Activated CD8-positive, alpha-beta memory T cell treated with anti-CD3 and anti-CD28 coated beads, Interleukin-2, amount 50 U/mL, for 24 hours (primary cell): ENCODE data around the gene TMEM87A.

Experiments used
- DNase-seq: peaks from one replicate; pipeline ENCODE4 v3.0.0-alpha.2; 2020; ENCODE audit errors: extremely low read depth

Gene TMEM87A

DNA sequence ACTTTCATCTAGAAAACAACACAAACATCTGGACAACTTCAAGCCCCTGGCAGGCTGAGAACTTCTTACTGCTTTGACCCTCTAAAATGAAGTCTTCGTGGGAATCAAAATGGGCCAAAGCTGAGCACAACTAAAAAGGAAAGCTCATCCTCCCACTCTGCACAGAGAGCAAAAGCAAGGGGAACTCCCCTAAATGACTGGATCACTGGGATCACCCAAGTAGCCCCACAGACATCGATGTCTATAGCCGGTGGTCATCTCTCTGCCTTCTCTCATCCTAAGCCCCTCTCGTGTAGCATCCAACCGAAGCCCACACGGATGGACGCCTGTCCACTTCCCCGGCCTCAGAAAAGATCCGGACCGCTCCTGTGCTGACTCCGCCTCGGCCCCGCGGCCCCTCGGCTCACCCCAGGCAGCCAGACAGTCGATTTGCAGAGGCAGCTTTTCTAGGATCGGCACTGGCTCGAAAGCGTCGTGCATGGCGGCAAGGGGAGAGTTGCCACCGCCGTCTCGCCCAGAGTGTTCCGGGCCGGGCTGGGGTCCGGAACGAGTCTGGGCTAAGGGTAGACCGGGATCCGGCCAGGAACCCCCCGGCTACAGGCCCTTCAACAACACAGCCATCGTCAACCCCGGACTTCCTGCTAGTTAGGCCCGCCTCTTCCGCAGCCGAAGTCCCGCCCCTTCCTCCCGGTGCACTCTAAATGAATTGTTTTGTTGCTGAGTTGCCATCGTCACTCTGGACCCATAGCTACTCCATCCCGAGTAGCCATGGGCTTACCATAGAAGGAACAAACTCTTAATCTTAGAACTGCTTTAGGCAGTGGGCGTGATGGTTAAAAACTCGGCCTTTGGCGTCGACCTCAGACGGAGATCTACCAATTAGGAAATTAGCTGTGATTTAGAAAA, 65.3 kb downstream of the TMEM87A start, which contains the start of gene VPS39:
Gene VPS39 (minus strand): TSS at position 631 of the 906 bp plus-strand sequence. CDS start 151 bp downstream, at position 480.
- peak; percentile 62 for DNase-seq

DNA sequence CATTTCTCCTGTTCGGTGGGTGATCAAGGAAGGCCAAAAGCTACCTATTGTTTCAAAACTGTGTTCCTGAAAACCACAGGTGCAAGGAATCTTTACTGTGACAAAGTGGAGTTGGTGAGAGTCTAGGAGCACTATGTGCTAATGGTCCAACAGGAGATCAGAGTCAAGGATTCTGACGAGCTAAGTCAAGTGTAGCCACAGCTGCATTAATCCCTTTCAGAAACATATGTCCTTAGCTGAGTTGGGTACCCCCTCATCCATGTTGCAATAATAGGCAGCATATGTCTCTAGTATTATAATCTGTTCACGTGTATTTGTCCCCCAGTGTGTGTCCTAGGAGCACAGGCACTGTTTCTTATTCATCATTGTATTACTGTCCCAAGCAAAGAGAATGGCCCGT, 66.8 kb downstream of the TMEM87A start:
- no peak for DNase-seq

DNA sequence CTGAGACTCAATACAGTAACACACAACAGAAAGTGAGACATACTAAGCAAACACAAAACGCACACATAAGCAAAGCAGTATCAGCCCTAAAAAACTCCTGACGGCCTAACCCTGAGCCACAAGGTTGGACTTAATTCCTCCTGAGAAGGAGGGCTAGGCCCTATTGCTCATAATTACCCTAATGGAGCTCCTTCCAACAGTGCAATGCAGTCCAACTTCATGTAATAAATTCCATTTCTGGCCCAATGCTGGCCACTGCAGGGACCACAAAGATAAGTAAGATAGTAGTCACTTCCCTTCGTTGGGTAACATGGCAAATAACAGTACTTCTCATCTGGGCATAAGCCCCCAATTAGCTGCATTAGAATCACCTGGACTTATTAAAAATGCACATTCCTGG, 69.3 kb downstream of the TMEM87A start:
- no peak for DNase-seq

DNA sequence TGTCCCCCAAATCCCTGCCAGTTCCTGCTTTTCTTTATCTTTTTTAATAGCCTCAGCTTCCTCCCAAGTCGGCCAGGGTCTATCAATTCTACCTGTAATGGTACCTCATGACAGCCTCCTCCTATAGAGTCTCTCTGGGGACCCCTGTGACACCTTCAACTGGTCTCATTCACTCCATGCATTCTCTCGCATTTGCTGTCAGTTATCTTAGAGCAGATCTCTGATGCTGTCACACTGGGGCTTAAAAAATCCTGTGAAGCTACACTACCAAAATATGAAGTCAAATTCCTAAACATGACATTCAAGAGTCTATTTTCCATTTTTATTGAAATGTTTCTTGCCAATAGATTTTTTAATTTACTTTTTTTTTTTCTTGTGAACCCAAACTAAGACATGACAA, 70.6 kb downstream of the TMEM87A start:
- no peak for DNase-seq

DNA sequence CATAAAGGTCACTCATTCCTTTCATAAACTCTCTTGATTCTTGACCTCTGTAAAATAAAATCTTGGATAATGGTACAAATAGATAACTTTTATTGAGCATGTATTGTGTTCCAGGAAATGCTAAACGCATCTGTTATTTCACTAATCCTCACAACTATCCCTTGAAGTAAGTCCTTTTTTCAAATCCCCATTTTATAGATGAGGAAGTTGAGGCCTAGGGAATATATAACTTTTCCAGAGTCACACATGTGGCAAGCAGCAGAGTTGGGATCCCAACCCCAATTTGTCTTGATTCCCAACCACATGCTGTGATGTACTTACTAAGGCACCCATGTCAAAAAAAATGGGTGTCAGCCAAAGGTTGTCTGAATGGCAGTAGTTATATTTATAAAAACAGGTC, 71.4 kb downstream of the TMEM87A start:
- no peak for DNase-seq

DNA sequence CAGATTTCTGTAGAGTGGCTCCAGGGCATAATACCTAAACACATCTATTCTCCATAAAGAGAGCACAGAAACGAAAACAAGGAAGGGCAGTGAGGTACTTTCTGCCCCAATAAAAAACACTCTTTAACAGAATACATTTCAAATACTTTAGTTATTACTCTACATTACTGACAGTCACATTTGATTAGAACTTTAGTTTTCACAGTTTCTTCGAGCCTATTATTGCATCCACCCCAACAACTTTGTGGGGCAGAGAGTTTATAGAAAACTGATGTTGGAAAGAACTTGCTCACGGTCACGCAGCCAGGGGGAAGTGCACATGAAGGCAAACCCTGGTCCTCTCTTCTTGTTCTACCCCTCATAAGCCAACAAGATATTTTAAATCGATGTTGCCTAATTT, 74.1 kb downstream of the TMEM87A start:
- no peak for DNase-seq

DNA sequence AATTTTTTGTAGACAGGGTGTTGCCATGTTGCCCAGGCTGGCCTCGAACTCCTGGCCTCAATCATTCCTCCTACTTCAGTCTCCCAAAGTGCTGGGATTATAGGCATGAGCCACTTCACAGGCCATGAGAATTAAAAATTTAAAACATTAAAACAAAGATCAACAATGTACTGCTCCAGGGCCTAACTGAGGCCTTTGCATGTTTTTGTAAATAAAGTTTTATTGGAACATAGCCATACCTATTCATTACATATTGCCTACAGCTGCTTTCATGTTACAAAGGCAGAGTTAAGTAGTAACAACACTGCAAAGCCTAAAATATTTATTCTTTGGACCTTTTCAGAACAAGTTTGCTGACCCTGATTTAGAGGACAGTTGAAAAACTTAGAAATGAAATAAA, 74.7 kb downstream of the TMEM87A start:
- no peak for DNase-seq

DNA sequence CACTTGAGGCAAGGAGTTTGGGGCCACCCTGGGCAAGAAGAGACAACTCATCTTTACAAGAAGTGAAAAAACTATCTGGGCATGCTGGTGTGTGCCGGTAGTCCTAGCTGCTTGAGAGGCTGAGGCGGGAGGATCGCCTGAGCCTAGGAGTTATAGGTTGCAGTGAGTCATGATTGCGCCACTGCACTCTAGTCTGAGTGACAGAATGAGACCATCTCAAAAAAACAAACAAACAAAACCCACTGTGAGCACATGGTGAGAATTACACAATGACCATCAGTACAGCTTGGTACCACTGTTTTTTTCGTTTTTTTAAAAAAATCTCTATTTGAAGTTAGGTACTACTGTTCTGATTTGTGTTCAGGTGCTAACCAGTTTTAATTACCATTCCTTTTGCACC, 78.7 kb downstream of the TMEM87A start:
- no peak for DNase-seq

DNA sequence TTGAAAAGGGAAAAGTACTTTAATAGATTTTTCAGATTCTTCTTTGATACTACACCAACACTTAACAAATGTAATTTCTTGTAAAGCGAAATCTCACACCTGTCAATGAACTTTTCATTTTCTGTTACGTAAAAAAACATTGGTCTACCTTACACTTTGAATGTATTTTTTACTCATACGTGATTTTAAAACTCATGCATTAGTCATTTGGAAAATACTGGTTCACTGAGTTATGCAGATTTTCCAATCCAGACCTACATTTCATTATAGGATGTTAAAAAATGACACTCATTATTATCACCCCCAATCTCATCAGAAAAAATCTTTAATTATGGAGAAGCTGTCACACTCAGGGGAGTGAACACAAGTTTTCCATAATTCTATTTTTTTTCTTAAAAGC, 79.8 kb downstream of the TMEM87A start:
- no peak for DNase-seq

DNA sequence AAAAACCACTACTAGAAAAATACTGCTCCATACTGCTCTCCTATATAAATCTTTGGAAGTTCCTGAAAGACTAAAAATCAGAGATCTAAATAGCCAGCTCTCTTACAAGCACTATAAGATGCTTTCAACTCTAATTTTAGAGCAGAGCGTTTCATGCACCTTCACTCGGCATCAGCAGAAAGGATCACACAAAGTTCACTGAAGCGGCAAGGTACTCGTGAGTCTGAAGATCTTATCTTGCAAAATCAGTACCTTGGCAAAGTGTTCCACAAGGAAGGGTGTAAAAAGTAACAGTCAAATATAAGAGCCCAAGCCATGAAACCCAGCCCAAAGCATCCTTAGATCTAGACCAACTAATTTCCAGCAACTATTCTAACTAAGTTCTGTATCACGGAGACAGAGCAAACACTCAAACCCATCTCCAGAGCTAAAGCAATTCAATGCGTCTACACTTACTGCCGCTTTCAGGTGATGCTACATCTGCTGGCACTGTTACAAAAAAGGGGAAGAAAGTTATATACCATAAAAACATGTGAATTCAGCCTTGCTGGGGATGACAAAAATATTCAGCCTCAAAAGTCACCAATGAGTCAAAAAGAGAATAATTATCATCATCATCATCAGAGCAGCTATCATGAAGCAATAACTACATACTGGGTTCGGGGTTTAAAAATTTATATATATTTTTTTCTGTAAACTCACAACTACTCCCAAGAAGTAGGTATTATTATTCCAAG, 81.5 kb downstream of the TMEM87A start:
- no peak for DNase-seq

DNA sequence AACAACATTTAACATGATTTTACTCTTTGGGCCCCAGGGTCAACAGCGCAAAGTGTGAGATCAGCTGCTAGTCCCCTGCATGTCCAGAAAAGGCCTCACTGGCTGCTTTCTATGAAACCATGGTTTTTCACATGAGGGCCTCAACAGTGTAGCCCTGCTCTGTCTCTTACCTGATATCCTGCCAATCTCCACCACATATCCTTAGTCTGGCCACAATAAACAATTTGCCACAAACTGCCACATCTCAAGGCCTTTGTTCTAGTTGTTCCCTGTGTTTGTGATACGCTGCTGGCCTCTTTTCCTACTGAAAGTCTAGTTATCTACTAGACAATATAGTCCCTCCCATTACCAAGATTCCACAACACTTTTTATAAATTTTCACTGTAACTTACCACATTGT, 82.9 kb downstream of the TMEM87A start:
- DNase-seq = no peak

DNA sequence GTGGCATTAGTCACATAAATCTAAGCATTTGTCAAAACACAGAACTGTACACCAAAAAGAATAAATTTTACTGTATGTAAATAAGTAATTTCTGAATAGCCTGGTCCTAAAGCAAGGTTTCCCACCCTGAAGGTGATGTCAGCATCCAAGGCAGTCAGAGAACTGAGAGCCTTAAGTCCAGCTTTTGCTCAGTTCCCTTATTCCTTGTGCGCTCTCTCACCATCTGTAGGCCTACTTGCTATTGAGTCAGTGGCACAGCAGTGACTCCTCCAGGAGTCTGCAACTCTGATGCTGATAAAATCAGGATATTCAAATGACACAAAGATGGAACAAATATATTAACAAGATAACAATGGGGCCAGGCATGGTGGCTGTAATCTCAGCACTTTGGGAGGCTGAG, 87.4 kb downstream of the TMEM87A start:
- DNase-seq = no peak

DNA sequence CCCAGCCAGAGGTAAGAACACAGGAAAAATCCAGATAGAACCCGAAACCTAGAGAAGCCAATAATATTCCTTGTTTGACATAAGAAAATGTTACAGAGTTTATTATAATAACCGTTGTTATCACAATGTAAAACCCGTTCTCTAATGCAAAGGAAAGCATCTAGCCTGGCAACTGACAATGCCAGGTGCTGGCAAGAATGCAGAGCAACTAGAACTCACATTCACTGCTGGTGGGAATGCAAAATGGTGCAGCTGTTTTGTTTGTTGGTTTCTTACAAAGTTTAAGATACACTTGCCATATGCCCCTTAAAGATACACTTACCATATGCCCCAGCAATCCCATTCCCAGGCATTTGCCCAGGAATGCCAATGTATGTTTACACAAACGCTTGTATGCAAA, 88.5 kb downstream of the TMEM87A start:
- DNase-seq = no peak

DNA sequence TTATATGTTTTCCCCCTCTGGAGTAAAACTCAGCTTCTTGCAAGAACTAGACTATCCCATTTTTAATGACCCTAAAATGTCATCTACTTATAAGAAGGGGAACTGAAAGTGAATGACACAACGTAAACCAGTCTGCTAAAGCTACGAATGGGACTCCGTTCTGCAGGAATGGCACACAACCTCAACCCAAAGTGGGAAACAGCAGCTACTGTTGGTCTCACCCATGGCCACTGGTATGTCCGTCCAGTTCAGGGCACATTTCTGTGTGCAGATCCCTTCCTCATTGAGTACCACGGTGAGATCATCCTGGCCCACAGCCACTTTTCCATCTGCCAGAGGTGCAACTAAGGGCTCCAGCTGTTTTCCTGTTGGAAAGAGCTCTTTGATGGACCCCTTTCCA, 88.9 kb downstream of the TMEM87A start:
- no peak for DNase-seq

DNA sequence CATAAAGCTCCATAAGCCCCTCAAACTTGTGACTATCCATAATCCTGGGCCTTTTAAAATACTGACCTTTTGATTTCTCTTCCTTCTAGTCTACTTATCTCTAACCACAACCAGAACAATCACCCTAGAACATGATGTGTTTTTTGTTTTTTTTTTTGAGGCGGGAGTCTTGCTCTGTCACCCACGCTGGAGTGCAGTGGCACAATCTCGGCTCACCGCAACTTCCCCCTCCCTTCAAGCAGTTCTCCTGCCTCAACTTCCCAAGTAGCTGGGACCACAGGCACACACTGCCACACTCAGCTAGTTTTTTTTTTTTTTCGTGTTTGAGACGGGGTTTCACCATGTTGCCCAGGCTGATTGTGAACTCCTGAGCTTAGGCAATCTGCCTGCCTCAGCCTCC, 90.3 kb downstream of the TMEM87A start:
- no peak for DNase-seq

DNA sequence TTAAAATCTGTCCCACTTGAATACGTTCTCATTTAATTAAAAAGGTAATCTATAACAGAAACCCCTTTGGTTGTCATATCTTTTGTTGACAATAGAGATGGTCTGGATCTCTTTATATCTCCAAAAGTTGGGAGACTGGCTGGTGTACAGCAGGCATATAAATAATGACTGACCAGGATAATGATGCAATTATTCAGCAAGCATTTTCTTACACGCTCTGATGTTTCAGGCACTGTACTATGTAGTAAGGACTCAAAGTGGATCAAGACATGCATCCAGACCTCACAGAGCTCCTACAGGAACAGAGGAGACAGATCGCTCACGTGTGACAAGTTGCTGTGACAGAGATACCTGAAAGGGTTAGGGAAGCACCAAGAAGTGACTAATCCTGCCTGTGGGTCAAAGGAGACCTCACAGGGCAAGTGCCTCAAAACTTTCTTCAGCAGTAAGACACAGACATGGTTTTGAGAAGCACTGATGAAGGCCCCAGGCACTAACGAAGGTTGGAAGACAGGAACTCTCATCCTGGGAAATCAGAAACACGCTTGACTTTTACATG, 90.8 kb downstream of the TMEM87A start:
- DNase-seq = no peak

DNA sequence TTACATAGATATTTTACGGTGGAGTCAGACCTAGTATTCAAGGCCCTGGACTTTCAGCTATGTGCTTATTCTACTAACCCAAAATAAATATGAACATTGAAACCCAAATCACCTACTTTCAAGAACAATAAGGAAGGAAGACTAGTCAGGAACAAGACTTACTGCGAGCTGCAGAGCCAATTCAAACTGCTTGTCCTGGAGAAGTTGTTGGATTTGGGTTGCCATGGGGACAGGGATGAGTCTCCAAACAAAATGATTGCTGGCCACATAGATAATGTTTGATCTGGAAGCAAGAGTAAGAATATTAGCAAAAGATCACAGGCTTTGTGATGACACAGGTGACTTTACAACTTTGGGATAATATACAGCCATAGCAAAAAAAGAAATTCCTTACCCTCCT, 95.2 kb downstream of the TMEM87A start:
- no peak for DNase-seq

DNA sequence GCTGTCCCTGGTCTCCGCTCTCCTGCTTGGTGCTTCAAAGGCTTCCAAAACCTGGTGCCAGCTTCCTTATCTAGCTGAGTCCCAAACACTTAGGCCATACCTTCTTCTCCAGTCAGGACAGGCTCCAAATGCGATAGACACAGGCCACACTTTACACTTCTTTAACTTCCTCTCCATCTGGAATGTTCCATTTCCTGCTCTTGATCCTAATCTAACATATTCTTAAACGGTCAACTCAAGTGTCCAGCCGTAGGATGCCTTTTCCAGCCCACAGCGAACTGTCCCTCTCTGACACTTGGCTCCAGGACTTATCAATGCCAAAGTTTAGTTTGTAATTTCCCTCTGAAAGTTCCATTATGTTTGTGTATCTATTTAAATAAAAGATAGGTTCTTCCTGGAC, 97.6 kb downstream of the TMEM87A start:
- no peak for DNase-seq

DNA sequence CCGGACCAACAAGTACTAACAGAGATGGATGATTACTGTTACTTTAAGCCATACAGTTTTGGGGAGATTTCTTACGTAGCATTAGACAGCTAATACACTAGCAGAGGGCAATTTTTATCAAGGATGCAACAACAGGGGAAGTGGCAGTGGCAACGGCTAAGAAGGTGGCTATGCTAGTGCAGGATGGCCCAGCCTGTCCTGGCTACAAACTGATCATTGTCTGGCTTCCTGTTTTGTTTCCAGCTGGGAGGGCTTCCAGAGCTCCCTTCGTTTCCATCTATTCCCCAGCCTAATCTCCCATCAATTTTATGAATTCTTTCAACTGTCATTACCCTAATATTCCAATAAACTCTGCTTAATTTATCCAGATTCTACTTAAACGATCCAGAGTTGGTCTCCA, 100.8 kb downstream of the TMEM87A start:
- DNase-seq = no peak

DNA sequence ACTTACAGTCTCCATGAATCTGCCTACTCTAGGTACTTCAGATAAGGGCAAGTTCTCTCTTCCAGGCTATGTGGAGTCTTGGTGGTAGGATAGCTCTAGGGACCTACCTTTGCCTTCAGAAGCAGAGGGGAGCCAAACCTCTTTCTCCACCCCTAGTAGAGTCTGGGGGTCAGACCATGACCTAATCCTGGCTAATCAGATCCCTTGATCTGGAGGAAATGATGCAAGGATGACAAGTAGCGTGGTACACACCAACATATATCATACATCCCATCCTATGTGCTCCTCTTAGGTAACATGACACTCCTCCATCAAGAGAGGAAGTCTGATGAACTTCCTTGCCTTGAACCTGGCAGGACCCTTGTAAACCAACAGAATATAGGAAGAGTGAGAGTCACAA, 101.4 kb downstream of the TMEM87A start:
- DNase-seq = no peak

DNA sequence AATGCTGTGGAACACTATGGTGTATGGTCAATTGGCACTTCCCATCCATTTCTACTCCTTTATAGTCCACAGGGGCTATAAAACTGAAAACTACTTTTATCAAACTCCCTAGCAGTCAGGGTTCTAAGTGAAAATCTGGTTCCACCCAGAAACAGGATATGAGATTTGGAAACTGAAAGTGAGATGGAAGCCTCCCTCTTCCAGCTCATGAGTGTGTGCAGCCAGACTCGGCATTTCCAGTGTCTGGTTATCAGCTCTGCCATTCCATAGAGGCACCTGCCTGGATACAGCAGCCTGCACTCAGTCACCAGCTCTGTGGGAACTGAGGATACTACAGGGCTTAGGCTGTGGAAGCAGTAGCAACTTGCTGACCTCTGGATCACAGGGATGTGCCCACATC, 102.1 kb downstream of the TMEM87A start:
- DNase-seq = no peak

DNA sequence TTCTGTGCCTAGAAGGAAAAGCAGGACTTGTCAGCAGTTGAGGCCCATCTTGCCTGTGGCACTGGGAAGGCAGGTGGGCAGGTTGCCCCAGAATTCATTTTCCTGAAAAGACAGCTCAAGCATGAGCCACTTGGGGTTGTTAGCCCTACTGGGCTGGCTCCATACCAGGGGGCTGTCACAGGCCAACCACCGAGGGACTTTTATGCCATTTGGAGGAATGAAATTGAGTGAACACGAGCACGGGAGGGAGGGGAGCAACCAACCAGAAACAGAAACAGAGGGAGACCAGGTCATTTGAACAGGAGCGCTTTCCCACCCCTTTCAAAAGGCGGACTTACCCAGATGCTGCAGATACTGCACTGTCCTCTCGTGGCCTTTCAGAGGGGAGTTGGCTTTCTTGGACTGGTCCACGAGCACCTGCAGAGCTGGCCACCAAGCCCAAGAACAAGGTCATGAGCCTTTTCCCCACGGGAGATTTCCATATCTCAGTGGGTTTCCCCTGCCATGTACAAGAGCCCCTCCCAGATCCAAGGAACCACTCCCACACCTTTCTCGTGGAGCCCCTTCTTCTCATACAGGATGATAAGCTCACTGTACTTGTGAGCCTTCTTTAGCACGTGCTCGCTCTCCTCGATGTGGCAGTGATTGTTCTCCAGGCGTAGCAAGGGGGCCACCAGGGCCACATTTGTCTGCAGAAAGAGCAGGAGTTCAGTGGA, 106.8 kb downstream of the TMEM87A start:
- no peak for DNase-seq
